GM21723 (cell line): ENCODE measurements around the gene TMEM171.

Experiments used
- ATAC-seq: cut with Tn5 transposase; IDR thresholded peaks from one replicate; pipeline ENCODE4 v1.9.1; 2021; ENCODE audit warnings: mild to moderate bottlenecking, moderate library complexity; ENCODE audit not compliant: unreplicated experiment

Gene TMEM171

GRCh38 chr5:73120222-73121118 is at the start of gene TMEM171:
Gene TMEM171 (plus strand): TSS chr5:73120575. CDS start chr5:73123374, 2,799 bp downstream.
- ATAC-seq, result no peak

- ATAC-seq, result no peak
Measured at GRCh38 chr5:73081093-73081492, 39.3 kb upstream of the TMEM171 start.

GRCh38 chr5:73088026-73088425 is 32.3 kb upstream of the TMEM171 start:
- ATAC-seq, result no peak

GRCh38 chr5:73093943-73094342 is 26.4 kb upstream of the TMEM171 start:
- no peak for ATAC-seq

- ATAC-seq, result no peak
Measured at GRCh38 chr5:73094415-73094814, 26.0 kb upstream of the TMEM171 start.

GRCh38 chr5:73095564-73096238 is 24.7 kb upstream of the TMEM171 start:
- no peak for ATAC-seq

- ATAC-seq, result no peak
Measured at GRCh38 chr5:73096239-73096575, 24.2 kb upstream of the TMEM171 start.

GRCh38 chr5:73097740-73098139 is 22.6 kb upstream of the TMEM171 start:
- no peak for ATAC-seq

- no peak for ATAC-seq
Measured at GRCh38 chr5:73100109-73100508, 20.3 kb upstream of the TMEM171 start.

- no peak for ATAC-seq
Measured at GRCh38 chr5:73103870-73104299, 16.5 kb upstream of the TMEM171 start.

- ATAC-seq, result no peak
Measured at GRCh38 chr5:73104326-73104725, 16.0 kb upstream of the TMEM171 start.

GRCh38 chr5:73106335-73106734 is 14.0 kb upstream of the TMEM171 start:
- no peak for ATAC-seq

GRCh38 chr5:73110190-73110589 is 10.2 kb upstream of the TMEM171 start:
- ATAC-seq, result no peak

GRCh38 chr5:73111536-73111935 is 8.8 kb upstream of the TMEM171 start:
- no peak for ATAC-seq

- no peak for ATAC-seq
Measured at GRCh38 chr5:73112359-73112758, 8.0 kb upstream of the TMEM171 start.

GRCh38 chr5:73114044-73114688 is 6.2 kb upstream of the TMEM171 start:
- no peak for ATAC-seq

- ATAC-seq, result no peak
Measured at GRCh38 chr5:73115399-73116051, 4.8 kb upstream of the TMEM171 start.

- ATAC-seq, result no peak
Measured at GRCh38 chr5:73116506-73116905, 3.9 kb upstream of the TMEM171 start.

- no peak for ATAC-seq
Measured at GRCh38 chr5:73117088-73117740, 3.2 kb upstream of the TMEM171 start.

- no peak for ATAC-seq
Measured at GRCh38 chr5:73118391-73118973, 1.9 kb upstream of the TMEM171 start.
